HG03460 (cell line): ENCODE measurements around the gene ZKSCAN8.

Experiments used
- ATAC-seq: cut with Tn5 transposase; IDR thresholded peaks from one replicate; pipeline ENCODE4 v1.9.1; 2021; ENCODE audit not compliant: unreplicated experiment

Gene ZKSCAN8

DNA sequence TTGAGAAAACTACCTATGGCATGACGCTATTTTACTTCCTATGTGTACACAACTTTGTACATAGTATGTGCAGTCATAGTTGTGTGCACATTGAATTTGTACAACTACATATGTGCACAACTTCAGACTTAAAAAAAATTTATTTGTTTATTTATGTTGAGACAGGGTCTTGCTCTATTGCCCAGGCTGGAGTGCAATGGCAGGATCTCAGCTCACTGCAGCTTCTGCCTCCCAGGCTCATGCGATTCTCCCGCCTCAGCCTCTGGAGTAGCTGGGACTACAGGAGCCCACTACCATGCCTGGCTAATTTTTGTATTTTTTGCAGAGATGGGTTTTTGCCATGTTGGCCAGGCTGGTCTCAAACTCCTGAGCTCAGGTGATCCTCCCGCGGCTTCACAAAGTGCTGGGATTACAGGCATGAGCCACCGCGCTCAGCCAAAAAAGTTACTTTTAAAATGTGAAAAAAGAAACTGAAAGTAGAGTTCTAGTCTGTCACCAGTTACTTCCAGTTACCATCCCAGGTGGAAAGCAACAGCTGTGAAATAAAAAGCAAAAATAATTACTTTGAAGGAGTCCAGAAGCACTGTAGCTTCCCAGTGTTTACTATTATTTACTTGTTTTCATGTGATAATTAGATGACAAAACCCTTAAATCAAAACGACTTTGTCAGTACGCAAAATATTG lies 1.7 kb upstream of the ZKSCAN8 start:
- ATAC-seq: no peak

DNA sequence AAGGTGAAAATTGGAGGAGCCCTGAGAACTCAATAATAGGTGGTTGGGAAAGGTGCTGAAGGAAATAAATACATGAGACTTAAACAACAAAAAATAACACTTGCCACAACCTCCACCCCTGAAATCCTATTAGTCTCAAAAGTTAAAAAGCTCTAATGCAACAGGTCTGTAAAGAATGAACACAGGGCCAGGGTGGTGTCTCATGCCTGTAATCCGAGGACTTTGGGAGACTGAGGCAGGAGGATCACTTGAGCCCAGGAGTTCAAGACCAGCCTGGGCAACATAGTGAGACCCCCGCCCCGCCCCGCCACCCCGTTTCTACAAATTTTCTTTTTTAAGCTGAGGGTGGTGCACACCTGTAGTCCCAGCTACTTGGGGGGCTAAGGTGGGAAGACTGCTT lies 1.1 kb upstream of the ZKSCAN8 start:
- no peak for ATAC-seq

DNA sequence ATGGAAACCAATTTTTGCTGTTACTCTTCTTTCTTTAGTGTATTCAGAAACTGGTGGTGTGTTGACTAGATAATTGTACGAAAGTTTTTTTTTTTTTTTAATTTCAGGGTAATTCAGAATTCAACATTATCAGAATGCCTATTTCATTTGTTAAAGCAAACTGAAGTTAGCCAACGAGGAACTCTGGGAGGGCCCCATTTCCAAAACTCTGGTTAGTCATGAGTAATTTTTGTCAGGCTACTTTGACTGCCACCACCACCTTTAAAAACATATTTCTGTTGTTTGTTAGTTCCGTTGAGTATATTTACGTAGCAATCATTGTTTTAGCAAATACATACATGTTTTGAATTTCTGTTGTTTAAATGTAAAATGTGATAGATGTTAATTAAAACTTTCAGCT lies 763 bp downstream of the ZKSCAN8 start:
- no peak for ATAC-seq

DNA sequence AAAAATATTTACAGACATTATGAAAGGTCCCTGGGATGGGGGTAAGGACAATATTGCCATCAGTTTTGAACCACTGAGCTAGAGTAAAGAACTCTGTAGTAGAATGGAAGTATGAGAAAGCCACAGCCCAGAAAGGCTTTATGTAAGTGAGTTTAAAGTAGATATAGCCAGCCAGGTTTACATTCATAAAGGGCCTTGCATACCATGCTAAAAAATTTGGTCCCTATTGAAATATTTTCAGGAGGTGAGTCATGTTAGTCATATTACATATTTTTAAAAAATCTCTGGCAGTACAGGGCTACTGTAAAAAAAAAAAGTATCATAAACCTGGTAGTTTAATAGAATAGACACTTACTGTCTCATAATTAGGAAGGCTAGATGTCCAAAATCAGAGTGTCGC lies 3.5 kb downstream of the ZKSCAN8 start:
- ATAC-seq: no peak

DNA sequence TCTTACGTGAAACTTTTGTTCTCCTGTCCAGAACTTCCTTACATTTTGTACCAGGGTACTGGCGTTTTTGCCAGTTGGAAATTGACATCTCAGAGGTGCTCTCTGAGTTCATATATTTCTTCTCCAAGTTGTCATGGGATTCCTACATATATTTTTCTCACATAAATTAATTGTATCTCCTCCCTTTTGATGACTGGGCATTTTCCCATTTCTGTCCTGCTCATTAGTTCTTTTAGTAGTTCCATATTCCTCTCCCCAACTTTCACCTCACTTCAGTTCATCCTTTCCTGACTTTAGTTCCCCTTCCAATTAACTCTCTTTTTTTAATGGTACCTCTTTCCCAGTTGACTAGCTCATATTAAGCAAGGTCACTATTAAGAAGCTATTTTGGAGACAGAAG lies 10.8 kb downstream of the ZKSCAN8 start:
- ATAC-seq: no peak

DNA sequence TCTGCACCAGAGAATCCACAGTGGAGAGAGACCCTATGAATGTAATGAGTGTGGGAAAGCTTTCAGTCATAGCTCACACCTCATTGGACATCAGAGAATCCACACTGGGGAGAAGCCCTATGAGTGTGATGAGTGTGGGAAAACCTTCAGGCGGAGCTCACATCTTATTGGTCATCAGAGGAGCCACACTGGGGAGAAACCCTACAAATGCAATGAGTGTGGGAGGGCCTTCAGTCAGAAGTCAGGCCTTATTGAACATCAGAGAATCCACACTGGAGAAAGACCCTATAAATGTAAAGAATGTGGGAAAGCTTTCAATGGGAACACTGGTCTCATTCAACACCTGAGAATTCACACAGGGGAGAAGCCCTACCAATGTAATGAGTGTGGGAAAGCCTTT lies 11.9 kb downstream of the ZKSCAN8 start:
- ATAC-seq: no peak

DNA sequence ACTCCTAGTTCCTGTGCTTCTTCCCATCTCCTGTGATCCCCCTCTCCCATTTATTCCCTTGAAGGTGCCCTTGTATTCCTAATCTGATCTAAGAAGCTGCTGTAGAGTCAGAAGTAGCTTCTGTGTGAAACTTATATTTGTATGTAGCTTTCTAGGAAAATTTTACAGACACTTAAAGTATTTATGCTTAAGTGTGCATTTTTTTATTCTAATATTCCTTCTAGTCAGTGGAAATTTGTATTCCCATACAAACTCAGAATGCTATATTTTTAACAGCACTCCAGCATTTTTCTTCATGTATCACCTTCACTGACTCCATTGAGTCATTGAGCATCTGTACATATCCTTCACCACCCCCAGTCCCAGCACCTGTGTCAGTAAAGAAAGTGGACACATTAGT lies 12.7 kb downstream of the ZKSCAN8 start:
- no peak for ATAC-seq

DNA sequence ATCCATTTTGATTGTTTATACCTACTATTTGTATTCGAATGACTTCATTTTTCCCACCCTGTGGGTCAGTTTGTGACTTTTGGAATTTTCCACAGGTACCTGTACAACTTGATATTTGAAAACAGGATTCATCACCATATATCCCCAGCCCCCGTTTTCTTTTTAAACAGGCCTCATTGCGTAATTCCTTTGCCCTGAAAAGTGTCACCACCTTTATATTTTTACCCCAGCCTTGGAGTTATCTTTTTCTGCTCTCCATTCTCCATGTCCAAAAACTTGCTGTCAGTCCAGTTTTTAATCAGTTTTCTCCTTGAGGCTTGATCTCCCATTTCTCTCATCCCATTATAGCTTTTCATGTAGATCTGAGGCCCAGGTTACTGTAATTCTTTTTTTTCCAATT lies 16.6 kb downstream of the ZKSCAN8 start:
- ATAC-seq: no peak

DNA sequence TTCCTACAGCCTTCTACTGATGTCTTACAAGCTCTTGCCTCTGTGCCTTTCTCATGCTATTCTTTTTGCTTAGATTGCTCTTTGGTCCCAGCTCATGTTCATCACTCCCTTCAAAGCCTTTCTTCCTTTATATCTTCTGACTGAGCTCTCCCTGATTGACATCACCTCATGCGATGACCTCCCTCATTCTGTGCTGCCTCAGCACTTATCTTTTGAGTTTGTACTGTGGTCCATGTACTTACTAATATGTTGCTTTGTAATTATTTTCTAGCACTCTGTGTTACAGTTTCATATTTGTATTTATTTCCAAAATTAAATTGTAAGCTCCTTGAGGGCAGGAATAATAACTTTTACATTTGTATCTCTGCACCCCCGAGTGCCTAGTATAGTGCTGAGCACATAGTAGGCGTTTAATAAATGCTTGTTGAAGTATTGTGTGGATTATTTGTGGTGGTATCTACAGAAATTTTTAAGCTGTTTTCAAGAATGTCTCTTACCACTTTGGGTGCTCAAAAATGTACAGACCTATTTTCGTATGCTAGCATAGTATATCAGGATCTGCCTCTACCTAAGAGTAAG lies 17.4 kb downstream of the ZKSCAN8 start:
- ATAC-seq: no peak

DNA sequence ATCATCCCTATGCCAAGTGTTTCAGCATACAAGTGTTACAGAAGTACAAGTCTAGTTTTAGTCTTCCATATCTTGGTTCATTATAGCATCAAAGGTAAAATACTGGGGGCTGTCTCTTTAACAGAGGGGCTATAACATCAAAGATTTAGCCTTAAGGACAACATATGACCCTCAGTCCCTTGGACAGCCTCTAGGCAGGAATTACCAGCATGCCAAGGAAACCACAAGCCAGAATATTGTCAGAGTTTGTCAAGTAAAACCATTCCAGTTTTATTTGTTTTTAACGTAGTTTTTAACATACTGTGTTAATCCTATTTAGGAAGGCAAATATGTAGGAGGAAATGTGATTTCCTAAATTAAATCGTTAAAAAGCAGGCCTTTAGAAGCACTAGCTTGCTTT lies 18.6 kb downstream of the ZKSCAN8 start:
- ATAC-seq: no peak

DNA sequence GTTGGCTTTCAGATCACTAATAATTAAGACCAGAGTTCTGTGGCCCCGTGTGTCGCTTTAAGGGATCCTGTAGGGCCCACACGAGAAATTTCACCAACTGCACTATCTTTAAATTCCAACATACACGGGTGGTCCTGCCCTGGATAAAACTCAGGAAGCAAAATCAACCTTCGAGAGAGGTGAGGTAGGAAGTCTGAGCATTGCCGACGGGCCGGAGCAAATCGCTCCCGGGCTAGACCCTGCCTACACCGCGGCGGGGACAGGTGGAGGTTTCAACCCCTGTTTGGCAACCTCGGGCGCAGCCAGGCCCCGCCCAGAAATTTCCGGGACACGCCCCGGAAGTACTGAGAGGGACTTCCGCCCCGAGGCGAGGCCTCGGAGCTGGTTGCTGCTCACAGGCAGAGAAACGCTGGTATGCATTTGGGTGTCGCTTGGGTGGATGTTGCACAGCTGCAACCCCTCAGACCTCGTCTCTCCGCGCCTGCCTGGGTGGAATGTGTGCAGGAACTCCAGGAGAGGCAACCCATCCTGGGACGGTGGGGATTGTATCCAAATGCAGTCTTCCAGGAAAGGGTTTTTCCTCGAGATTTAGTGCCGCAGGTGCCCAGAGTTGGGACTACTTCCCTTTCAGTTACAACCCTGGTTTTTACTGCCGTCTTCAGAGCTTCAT lies 19.9 kb downstream of the ZKSCAN8 start:
- ATAC-seq: peak; percentile 98

DNA sequence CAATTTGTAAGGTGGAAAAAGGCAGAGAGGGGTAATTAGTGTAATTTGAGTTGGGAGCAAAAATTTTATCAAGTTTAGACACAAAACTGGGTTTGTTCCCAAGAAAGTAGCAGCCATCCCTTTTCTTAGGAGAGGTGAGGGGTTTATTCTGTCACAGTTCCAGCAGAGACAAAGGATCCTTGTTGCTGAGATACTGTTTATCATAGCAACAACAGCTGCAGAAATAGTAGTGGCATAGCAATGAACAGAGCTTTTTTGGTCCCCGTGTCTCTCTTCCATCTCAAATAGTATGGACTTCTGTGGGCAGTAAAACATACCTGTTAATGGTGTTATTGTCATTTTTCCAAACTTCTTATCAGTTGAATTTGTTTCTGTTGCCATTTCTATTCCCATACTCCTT lies 23.9 kb downstream of the ZKSCAN8 start:
- ATAC-seq: no peak

DNA sequence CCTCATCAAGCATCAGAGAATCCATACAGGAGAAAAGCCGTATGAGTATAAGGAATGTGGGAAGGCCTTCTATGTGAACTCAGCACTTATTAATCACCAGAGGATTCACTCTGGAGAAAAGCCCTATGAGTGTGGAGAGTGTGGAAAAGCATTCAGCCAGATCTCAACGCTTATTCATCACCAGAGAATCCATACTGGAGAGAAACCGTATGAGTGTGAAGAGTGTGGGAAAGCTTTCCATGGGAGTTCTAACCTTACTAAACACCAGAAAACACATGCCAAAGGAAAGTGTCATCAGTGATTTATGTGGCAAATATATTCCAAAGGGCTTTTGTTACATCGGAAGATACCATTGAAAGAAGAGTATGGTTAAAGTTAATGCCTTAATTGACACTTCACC lies 25.4 kb downstream of the ZKSCAN8 start:
- ATAC-seq: no peak

DNA sequence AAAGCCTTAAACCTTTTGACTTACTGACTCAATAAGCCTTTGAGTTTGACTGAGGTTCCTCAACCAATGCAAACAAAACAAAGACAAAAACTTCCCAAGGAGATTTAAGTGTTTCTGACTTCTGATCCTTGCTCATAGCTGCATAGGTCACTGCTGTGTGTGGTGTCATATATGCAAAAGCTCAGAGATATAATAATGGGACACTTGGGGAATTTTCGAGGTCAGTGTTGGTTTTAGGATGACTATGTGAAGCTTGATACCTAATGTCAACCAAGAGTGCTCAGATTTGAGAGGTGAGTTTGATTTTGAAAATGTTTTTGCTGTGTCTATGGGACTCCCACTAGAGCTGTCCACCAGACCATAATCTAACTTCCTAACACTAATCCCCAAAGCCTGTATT lies 26.2 kb downstream of the ZKSCAN8 start:
- ATAC-seq: no peak

DNA sequence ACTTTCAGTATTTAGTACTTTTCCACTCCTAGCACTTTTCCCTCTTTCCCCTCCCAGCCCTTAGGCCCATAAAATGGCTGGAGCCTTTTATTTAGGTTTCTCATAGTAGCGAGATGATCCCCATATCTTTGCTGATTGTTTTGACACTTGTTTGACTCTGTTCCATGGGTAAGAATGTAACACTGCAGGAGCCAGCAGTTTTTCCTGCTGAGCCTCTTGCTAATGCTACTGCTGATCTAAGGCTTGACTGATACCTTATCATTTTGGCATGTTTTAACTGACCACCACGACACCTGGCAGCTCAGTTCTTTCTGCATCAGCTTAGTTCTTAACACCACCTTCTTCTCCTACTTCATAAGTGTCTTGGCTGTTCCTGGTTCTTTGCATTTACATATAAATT lies 29.6 kb downstream of the ZKSCAN8 start:
- no peak for ATAC-seq

DNA sequence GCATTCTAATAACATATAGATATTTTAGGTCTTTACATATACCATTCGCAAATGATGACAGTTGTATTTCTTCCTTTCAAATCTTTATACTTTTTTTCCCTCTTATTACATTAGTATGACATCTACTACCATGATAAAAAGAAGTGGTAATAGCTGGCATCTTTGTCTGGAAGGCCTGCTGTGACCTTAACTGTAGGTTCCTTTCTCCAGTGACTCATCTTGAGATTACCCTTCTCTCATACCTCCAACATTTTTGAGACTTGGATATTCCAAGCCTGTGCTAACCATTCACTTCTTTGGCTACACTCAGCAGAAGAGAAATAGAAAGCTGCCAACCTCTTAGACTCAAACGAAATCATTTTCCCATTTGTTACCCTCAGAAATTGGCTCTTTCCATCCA lies 30.3 kb downstream of the ZKSCAN8 start:
- ATAC-seq: no peak

DNA sequence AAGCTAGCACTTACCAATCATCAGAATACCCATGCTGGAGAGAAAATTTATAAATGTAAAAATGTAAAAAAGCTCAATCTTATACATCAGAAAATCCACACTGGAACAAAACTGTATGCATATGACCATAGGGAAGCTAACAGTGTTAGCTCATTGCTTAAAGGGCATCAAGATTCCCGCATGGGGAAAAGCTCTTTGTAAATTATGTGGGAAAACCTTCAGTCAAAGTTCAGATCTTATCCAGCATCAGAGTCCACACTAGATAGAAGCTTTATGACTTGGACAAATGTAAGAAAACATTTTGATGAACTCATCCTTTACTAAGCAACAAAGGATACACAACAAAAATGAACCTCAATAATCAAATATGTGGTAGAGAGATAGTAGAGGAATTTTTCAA lies 34.7 kb downstream of the ZKSCAN8 start:
- no peak for ATAC-seq

DNA sequence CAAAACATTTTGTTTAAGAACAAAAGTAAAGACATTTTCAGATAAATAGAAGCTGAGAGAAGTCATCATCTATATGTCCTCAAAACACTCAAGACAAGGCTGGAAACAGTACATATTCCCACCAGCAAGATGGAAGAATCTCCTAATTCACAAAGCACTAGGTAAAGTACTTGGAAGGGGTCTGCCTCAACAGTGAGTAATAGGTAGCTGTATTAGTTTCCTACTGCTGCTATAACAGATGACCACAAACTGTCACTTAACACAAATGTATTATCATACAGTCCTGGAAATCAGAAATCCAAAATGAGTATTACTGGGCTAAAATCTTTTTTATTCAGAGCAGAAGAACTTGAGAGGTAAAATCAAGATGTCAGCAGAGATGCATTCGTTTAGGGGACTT lies 40.6 kb downstream of the ZKSCAN8 start:
- ATAC-seq: no peak

DNA sequence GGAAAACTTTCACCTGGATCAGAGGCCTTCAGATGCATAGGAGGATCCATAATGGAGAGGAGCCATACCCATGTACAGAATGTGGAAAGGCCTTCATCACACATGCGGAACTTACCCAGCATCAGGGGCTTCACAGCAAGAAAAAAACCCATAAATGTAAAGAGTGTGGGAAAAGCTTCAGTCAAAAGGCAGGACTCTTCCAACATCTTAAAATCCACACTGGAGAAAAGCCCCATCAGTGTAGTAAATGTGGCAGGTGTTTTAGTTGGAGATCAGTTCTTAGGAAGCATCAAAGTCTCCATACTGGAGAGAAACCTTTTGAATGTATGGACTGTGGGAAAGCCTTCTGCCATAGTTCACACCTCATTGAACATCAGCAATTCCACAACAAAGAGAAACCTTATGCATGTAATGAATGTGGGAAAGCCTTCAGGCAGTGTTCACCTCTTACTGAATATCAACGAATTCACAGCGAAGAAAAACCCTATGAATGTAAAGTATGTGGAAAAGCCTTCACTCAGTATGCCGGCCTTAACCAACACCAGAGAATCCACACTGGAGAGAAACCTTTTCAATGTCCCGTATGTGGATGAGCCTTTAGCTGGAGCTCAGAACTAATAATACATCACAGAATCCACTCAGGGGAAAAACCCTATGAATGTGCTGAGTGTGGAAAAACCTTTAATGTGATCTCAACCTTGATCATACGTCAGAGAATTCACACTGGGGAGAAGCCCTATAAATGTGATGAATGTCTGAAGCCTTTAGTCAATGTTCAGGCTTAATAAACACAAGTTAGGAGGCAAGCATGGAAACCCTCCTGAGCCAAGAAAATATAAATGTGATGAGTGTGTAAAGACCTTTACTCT lies 46.7 kb downstream of the ZKSCAN8 start:
- no peak for ATAC-seq

DNA sequence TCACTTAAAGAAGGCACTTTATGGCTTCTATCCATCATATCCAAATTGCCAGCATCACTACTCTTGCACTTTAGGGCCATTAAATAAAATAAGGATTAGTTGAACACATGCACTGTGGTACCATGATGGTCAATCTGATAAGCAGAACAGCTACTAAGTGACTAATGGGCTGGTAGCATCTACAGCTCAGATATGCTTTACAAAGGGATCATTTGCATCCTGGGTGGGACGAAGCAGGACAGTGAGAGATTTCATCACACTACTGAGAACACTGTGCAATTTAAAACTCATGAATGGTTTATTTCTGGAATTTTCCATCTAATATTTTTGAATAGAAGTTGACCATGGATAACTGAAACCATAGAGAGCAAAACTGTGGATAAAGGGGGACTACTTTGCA lies 58.3 kb downstream of the ZKSCAN8 start:
- no peak for ATAC-seq

DNA sequence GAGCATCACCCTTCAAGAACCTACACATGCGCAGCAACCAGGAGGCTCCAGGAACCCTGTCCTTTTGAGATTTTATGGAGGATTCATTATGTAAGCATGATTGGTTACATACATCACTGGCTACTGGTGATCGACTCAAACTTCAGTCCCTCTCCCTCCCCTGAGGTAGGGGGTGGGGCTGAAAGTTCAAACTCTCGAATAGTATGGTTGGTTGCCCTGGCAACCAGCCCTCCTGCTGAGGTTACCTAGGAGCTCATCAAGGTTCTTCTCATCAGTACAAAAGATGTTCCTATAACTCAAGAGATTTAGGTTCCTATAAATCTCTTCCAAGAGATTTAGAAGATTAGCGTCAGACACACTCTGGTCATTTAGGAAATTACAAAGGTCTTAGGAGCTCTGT lies 61.5 kb downstream of the ZKSCAN8 start:
- no peak for ATAC-seq

DNA sequence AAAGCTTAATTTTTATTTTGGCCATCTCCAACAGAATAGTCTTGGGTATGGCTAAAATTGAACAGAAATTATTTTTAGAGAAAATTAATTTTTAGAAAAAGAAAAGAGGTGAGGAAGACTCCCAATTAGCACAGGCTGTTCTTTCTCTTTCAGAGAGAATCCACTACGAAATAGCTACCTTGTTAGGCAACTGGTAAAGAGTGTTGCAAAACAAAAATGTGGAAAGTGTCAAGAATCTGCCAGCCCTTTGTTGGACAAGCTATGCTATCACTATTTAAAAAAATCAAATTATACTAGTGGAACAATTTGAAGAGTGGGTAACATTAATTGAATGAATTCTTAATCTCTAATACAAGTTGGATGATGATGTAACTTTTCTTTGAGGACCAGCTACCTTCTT lies 64.2 kb downstream of the ZKSCAN8 start:
- no peak for ATAC-seq
